ENCODE measurements around the gene UGDH. TPM values are rescaled to one million over a fixed set of nuclear protein-coding genes. Genes with fewer than 3 reads are reported as not detected.

Gene UGDH
- total and polyA plus RNA-seq, 2 experiments from 2014 or later: 223 to 374 TPM

DNA sequence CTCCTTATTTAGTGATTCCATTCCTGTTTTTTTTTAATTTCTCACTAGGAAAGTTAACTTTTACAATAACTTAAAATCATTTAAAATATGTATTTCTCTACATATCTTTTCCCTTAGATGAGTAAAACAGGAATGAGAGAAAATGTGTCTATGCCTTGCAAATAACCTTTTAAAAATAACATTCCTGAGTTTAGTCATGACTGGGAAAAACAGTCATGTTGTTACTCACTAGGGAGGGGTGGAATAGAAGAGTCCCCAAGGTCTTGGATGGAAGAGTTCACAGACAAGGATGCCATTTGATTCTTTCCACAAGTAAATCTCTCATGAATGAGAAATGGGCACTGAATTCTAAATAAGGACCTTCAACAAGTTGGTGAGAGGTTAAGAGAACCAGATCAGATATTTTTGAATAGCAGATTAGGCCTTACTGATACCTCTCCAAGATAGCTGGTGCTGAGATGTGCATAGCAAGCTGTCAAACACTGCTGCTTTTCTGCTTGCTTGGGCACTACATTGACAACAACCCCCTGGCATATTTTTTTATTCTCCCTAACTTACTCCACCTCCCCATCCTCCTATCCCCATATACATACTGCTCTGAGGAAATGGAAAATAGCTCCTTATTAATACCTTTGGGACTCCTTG, 25.1 kb downstream of the UGDH start:
- Histone ChIP-seq H3K36me3 (replicated peaks; ENCODE audit: insufficient read depth, low read depth) (peaks cover 19% of the 10 kb centered on the region), H3K4me2 (no peak overlapping the region)

DNA sequence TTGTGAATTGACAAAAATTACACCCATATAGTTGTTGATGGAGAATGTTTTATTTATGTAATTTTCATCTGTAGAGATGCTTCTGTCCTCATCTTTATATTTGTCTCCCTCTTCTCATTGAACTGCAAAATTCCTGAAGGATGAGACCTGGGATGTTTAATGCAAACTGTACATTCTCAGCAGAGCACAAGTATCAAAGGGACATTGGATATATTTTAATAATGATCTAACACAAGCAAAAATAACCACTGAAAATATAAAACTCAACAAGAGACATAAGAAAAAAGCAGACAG, 28.6 kb downstream of the UGDH start:
- Histone ChIP-seq H3K4me1 (ENCODE audit: insufficient read depth) (peaks cover 7% of the 10 kb centered on the region), H3K27ac (no peak overlapping the region), H3K79me2 (no peaks in the 10 kb centered on the region), H3K9me2 (replicated peaks; ENCODE audit: insufficient read depth) (no peaks in the 10 kb centered on the region), H3K4me2 (no peak overlapping the region), H3K4me3 (no peak overlapping the region), H3K36me3 (replicated peaks; ENCODE audit: insufficient read depth, low read depth) (peaks cover 17% of the 10 kb centered on the region), H4K20me1 (ENCODE audit: insufficient read depth, poor library complexity, severe bottlenecking) (no peaks in the 10 kb centered on the region), H3K27me3 (no peaks in the 10 kb centered on the region), H2AFZ (no peak overlapping the region), H3K9me3 (ENCODE audit: low read depth) (no peaks in the 10 kb centered on the region)
- TF ChIP-seq, protein P1, sequence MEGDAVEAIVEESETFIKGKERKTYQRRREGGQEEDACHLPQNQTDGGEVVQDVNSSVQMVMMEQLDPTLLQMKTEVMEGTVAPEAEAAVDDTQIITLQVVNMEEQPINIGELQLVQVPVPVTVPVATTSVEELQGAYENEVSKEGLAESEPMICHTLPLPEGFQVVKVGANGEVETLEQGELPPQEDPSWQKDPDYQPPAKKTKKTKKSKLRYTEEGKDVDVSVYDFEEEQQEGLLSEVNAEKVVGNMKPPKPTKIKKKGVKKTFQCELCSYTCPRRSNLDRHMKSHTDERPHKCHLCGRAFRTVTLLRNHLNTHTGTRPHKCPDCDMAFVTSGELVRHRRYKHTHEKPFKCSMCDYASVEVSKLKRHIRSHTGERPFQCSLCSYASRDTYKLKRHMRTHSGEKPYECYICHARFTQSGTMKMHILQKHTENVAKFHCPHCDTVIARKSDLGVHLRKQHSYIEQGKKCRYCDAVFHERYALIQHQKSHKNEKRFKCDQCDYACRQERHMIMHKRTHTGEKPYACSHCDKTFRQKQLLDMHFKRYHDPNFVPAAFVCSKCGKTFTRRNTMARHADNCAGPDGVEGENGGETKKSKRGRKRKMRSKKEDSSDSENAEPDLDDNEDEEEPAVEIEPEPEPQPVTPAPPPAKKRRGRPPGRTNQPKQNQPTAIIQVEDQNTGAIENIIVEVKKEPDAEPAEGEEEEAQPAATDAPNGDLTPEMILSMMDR (IDR thresholded peaks at IDR 0.05; ENCODE audit: poor library complexity): no peak
- TF ChIP-seq EZH2 (IDR thresholded peaks at IDR 0.05; ENCODE audit: borderline replicate concordance): no peak
- no peak for TF ChIP-seq EZH2phosphoT487 (IDR thresholded peaks at IDR 0.05; ENCODE audit: low read depth, severe bottlenecking, unreplicated experiment)
- no peak for DNase-seq (ENCODE audit: low spot score)

More for the DNA sequence above, 25.1 kb downstream of the UGDH start:
- no peak overlapping the region for H2AFZ ChIP-seq
- H3K79me2 ChIP-seq: peaks cover under 1% of the 10 kb centered on the region
- no peak overlapping the region for H3K4me3 ChIP-seq
- H4K20me1 ChIP-seq (ENCODE audit: insufficient read depth, poor library complexity, severe bottlenecking): no peaks in the 10 kb centered on the region
- no peak for DNase-seq (ENCODE audit: low spot score)
- TF ChIP-seq EZH2phosphoT487 (IDR thresholded peaks at IDR 0.05; ENCODE audit: low read depth, severe bottlenecking, unreplicated experiment): no peak
- TF ChIP-seq, protein P1 (IDR thresholded peaks at IDR 0.05; ENCODE audit: poor library complexity): no peak
- H3K9me3 ChIP-seq (ENCODE audit: low read depth): no peaks in the 10 kb centered on the region
- no peak overlapping the region for H3K27ac ChIP-seq
- no peaks in the 10 kb centered on the region for H3K9me2 ChIP-seq (replicated peaks; ENCODE audit: insufficient read depth)
- no peaks in the 10 kb centered on the region for H3K27me3 ChIP-seq
- H3K4me1 ChIP-seq (ENCODE audit: insufficient read depth): no peaks in the 10 kb centered on the region

DNA sequence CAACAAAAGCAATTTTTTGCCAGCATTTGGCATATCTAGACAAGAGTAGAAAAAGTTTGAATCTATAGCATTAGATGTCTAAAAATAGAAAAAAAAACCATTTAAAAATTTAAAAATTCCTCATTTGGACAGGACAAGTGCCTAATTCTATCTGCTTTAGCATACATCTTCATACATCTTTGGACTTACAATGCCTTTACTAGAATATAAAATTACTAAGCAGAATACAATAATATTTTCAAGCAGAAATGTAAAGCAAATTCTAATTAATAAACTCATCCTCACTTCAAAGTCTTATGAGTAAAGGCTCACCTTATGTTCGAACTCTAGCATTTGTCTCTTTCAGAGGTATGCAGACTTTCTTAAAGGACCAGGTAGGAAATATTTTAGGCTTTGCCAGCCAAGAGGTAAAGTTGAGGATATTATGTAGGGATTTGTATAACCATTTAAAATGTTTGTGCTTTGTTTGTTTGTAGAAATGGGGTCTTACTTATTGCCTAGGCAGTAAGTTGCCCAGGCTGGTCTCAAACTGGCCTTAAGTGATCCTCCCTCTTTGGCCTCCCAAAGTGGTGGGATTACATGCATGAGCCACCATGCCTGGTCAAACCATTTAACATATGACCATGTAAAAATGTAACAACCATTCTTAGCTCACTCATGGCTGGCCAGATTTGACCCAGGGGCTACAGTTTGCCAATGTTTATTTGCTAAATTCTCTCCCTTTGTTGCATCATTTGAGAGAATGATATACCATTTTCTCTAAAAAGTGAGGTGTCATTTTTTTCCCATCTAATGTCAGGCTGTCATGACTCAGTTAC, 29.1 kb downstream of the UGDH start:
- DNase-seq (ENCODE audit: low spot score): no peak
- Histone ChIP-seq H3K4me1 (ENCODE audit: insufficient read depth) (peaks cover 7% of the 10 kb centered on the region), H3K4me3 (no peak overlapping the region), H3K36me3 (replicated peaks; ENCODE audit: insufficient read depth, low read depth) (peaks cover 12% of the 10 kb centered on the region), H3K4me2 (no peak overlapping the region), H3K27ac (no peak overlapping the region), H3K27me3 (no peaks in the 10 kb centered on the region), H2AFZ (no peak overlapping the region), H3K79me2 (no peaks in the 10 kb centered on the region), H3K9me2 (replicated peaks; ENCODE audit: insufficient read depth) (no peaks in the 10 kb centered on the region), H3K9me3 (ENCODE audit: low read depth) (no peaks in the 10 kb centered on the region), H4K20me1 (ENCODE audit: insufficient read depth, poor library complexity, severe bottlenecking) (no peaks in the 10 kb centered on the region)
- TF ChIP-seq EZH2phosphoT487 (IDR thresholded peaks at IDR 0.05; ENCODE audit: low read depth, severe bottlenecking, unreplicated experiment): no peak
- no peak for TF ChIP-seq EZH2 (IDR thresholded peaks at IDR 0.05; ENCODE audit: borderline replicate concordance)
- TF ChIP-seq, protein P1 (IDR thresholded peaks at IDR 0.05; ENCODE audit: poor library complexity): no peak
- 90% methylated on average over 1 of the region's 1 CpG for WGBS (ENCODE audit: low lambda C conversion rate, missing lambda C conversion rate)

Measured in hepatocyte (in vitro differentiated cells).